GM21825 (cell line): ENCODE measurements around the gene SHCBP1L.

Source experiments
- ATAC-seq: cut with Tn5 transposase; IDR thresholded peaks from one replicate; pipeline ENCODE4 v1.9.1; 2021; ENCODE audit warnings: mild to moderate bottlenecking, moderate library complexity; ENCODE audit not compliant: unreplicated experiment

SHCBP1L gene

DNA sequence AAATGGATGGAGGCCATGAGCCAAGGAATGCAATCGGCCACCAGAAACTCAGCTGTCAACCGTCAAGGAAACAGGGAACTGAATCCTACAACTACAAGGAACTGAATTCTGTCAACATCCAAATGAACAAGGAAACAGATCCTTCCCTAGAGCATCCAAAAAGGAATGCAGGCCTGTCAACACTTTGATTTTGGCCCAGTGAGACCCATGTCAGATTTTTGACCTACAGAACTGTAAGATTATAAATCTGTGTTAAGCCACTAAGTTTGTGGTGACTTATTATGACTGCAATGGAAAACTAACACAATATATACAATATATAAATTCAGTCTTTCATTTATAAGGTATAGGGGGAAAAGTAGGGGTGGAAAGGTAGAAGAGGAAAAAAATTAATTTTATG, 55.3 kb downstream of the SHCBP1L start:
- ATAC-seq, result no peak

DNA sequence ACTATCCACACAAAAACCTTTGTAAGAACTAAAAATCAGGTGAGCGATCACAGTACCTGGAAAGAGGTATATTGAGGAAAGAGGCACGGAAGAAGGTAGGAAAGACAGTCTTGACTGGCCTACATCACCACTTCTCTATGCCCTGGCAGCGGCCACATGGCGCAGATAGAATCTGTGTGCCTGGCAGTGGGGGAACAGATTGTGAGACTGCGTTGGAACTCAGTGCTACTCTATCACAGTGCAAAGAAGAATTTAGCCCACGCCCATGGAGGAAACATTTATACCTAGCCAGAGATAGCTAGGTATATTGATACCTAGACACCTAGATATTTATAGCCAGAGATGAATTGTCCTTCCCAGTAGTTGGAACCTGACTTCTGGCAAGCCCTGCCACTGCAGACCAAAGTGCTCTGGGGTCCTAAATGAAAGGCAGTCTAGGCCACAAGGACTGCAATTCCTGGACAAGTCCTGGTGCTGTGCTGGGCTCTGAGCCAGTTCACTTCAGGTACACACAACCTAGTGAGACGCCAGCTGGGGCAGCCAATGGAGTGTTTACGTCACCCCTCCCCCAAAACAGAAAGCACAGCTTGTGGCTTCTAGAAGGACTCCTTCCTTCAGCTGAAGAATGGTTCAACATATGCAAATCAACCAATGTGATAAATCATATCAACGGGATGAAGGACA, 61.9 kb downstream of the SHCBP1L start:
- ATAC-seq, result no peak

DNA sequence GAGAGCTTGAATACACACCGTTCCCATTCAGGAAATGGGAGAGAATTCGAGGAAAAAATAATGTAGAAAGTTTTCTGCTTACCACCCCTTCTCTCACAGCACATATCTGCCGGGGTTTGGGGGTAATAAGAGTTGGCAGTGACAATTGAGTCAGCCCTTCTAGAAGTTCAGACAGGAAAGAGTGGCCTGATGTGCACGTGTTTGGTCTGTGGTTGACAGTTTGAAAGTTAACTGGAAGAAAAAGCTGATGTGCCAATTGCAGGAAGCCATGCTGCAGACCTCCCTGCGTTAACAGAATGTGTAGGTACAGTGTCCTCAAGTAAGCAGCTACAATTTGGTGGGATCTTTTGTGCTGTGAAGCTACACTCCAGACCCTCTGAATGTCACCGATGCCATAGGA, 63.0 kb downstream of the SHCBP1L start:
- ATAC-seq, result no peak

DNA sequence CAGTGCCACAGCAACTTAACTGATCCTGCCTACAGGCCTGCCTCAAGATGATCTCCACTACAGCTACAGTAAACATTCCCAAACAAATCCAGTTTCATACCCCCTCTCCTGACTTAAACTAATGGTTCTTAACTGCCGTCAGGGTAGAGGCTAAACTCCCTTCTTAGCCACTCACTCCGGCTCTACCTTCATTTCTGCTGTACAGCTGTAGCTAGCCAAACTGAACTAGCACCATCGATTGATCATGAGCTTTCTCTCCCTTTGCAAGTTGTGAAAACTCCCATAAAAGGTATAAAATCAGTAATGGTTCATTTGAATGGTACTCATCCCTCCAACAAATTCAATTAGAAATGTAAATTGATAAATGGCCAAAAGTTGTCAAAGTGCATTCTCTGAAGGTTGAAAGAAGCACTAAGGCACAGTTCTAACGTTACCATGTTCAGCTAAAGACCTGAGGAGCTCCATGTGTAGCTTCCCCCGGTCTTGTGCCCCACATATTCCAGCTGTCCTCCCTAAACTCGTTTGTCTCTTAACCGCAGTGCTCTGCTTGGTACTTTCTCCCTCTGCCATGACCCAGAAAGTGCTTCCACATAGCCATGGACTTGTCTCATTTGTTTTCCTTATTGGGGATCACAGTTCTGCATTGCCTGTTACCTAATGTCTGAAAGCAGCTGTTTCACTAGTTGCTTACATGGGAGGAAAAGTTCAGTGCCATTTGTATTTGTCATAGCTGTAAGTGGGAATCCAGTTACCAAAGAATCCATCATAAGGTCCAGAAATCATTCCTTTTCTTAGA, 64.0 kb downstream of the SHCBP1L start:
- ATAC-seq, result no peak

DNA sequence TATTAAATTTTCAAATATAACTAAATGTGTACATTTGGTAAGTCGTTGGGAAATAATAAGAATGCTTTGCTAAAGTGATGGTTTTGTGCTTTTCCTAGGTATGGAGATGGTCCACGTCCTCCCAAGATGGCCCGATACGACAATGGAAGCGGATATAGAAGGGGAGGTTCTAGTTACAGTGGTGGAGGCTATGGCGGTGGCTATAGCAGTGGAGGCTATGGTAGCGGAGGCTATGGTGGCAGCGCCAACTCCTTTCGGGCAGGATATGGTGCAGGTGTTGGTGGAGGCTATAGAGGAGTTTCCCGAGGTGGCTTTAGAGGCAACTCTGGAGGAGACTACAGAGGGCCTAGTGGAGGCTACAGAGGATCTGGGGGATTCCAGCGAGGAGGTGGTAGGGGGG, 66.0 kb downstream of the SHCBP1L start:
- no peak for ATAC-seq

DNA sequence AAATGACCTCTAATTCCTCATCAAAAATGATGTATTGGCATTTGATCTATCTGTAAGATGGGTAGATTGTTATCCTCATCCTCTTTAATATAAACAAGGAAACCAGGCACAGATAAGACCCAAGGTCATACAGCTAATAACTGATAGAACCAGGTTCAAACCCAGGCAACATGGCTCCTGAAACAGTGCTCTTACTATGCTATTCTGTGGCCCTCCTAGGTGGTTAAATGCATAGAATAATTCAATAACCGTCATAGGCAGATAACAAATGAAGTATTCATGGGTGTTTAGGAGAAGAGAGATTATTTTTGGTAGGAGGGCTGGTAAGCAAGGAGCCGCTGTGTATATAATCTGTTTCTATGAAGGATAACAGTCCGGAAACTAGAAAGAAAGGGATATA, 67.4 kb downstream of the SHCBP1L start:
- no peak for ATAC-seq

DNA sequence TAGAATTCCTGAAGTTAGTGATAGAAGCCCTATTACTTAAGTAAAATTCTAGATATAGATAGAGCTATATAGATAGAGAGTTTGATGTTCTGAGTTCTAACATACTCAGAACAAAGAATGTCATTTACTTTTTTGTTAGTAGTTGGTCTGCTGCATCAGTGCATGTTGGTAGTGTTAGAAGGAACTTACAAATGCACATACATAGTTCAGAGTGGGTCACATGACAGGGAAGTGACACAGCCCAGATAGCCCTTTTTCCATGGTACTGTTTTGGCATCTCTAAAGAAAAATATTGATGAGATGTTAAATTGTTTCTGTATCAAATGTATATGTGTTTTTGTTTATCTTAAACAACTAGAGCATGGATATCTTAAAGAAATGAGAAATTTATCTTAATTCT, 68.1 kb downstream of the SHCBP1L start:
- no peak for ATAC-seq

DNA sequence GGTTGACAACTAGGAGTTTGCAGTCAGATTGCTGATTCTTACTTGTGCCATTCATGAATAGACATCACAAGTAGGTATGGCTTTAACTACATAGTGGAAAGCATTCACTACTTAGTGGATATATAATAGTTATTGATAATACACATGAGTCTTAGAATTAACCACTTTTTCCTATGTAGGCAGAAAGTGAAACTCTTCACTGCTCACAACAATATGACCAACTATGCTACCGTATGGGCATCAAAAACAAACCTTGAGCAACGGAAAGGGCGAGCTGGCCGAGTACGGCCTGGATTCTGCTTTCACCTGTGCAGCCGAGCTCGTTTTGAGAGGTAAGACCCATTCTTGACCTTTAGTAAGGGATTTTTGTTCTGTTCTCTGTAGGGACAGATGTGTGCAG, 75.1 kb downstream of the SHCBP1L start:
- no peak for ATAC-seq

DNA sequence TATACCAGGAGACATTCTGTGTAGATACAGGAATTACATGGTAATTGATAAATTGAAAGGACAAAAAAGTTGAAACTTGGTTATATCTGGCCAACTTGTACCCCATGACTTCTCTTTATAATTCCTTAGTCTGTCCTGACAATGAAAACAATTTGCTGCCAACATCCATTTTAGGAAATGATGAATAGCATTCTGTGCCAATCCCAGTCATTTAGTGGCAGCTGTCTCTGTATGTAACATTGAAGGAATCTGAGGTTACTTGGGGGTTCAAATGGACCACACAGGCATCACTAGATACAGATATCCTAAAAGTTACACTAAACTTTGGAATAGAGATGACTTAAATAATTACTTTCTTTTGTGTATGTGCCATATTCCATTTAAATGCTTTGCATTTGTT, 75.6 kb downstream of the SHCBP1L start:
- ATAC-seq, result no peak

DNA sequence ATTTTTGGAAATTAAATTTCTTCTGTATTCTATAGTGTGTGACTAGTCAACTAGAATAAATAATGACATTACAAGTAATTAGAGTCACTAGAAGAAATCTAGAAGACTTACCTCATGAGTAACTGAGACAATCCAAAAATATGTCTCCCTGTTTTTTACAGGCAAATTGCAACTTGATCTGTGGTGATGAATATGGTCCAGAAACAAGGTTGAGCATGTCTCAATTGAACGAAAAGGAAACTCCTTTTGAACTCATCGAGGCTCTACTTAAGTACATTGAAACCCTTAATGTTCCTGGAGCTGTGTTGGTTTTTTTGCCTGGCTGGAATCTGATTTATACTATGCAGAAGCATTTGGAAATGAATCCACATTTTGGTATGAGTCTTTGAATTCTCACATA, 77.1 kb downstream of the SHCBP1L start:
- ATAC-seq, result no peak

DNA sequence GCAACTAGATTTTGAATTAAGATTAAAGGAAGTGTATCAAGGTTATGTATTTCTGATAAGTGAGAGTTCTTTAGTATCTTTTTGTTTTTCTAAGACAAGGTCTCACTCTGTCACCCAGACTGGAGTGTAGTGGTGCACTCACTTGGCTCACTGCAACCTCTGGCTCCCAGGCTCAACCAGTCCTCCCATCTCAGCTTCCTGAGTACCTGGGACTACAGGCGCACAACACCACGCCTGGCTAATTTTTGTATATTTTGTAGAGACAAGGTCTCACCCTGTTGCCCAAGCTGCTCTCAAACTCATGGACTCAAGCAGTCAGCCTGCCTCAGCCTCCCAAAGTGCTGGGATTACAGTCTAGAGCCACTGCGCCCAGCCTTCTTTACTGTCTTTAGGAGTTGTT, 80.1 kb downstream of the SHCBP1L start:
- ATAC-seq, result no peak

DNA sequence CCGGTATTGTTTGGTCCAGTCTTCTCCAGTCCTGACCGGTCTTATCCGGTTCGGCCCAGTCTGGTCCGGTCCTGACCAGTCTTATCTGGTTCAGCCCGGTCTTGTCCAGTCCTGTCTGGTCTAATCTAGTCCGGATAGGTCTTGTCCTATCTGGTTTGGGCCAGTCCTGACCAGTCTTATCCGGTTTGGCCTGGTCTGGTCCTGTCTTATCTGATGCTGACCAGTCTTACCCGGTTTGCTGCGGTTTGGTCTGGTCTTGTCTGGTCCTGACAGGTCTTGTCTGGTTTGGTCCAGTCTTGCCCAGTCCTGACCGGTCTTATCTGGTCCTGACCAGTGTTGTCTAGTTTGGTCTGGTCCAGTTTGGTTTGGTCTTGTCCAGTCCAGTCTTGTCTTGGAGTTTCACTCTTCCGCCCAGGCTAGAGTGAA, 83.7 kb downstream of the SHCBP1L start:
- no peak for ATAC-seq

DNA sequence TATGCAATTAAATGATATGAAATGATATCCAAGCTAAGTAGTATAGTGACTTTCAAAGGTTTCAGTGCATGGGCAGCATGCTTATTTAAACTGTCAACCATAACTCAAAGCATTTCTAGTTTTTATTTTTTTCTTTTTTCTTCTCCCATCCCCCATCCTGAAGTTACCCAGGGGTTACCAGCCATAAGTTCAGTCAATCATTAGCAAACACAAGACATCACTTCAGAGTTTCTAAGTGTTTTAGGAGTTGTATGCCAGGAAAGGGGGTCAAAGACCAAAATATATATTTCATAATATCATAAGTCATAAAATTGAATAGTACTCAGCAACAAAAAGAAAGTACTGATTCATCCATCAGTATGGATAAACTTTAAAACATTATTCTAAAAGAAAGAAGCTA, 85.1 kb downstream of the SHCBP1L start:
- no peak for ATAC-seq

DNA sequence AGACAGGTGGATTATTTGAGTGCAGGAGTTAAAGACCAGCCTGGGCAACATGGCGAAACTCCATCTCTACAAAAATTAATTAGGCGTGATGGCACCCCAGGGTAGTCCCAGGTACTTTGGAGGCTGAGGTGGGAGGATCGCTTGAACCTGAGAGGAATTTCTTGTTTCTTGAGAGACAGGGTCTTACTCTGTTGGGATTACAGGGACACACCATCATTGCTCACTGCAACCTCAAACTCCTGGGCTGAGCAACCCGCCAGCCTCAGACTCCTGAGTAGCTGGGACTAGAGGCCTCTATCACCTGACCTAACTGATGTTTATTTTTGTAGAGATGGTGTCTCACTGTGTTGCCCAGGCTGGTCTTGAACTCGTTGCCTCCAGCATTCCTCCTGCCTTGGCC, 89.0 kb downstream of the SHCBP1L start:
- no peak for ATAC-seq

DNA sequence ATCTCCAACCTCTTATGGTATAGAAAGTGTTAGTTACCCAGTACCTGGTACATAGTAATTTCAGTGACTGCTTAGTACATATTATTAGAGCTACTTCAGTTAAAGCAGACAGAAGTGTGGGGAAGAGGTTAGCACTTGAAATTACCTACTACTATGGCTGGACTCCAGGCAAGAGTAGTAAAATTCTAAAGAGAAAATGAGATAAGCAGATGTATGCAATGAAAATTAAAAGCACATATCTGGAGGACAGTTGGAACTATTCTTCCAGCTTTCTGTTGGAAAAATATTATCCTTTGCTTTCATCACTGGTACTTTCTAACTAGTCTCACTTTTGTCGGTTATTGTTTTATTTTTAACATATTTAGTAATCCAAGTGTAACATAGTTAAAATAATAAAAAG, 90.1 kb downstream of the SHCBP1L start:
- no peak for ATAC-seq

DNA sequence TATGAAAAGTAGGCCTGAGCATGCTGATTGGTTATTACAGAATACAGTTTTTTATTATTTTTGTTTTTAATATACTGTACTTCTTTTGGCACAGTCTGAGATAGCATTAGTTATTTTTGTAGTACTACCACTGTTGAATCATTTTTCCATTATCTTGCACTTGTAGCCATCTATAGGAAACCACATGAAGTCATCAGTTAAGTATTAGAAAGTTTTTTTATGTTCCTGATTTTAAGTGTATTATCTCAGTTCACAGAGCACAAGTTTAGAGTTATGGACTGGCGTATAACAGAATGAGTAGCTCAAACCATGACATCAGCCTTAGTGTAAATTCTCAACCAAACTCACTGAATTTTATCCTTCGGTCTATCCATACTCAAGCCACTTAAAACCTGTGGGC, 91.0 kb downstream of the SHCBP1L start:
- ATAC-seq, result no peak

DNA sequence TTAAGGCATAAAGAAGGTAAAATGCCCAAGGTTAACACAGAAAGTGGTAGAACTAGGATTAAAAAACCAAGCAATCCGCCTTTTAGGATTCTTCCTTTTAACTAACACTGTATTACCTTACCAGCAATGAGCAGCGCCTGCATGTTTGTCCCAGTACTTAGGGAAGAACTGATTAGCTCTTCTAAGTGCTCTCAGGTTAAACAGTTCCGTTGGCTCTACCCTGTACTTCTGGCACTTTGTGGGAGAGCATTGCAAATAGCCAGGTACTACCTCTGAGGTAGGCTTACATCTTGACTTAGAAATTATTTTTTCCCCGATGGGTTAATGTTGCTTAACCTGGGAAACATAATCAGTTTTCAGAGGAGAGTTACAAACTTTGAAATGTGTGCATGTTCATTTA, 92.3 kb downstream of the SHCBP1L start:
- ATAC-seq, result no peak

DNA sequence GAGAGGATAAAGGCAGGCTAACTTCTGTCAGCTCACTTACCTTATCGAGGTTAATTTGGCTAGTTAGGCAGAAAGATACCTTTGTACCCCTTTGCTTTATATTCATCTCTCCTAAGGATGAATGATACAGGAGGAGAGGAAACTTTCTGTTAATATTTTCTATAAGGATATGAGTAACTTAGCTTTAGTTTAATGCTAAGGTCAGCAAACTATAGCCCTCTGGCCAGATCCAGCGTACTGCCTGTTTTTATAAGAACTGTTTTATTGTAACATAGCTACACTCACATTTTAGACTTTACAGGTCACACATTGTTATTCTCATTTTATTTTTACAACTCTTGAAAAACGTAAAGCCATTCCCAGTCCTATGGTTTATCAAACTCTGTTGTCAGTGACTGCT, 95.8 kb downstream of the SHCBP1L start:
- no peak for ATAC-seq

DNA sequence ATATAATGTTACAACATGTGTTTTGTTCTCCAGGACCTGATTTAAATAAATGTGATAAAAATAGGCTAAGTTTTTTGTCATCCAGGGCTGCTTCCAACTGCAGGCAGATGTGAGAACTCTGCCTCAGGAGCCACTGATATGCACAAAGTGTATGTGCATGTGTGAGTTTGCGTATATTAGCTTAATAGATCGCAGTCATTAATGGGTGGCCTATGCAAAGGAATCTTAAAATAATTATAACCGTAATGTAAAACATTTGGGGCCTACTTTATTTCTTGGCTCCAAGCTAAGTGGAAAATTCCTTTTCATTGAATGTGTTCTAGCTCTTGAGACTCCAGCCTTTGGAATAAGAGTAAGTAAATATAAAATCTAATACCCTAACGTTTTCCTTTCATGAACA, 97.1 kb downstream of the SHCBP1L start:
- ATAC-seq, result no peak

DNA sequence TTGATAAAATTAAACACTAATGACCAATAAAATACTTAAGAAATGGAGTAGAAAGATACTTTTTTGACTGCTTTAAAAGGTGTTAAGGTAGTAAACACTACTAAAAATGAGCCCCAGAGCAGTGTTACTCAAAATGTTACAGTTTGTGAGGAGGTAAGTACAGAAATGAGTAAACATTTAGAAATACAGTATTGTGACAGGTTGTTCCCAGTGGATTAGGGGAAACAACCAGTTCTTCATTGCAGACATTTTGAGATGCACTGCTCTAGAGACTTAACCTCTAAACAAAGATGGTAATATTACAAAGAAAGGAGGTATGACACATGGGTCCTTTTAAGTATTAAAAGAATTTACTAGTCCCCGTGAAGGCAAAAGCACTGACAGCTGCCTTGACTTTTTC, 101.1 kb downstream of the SHCBP1L start:
- no peak for ATAC-seq

DNA sequence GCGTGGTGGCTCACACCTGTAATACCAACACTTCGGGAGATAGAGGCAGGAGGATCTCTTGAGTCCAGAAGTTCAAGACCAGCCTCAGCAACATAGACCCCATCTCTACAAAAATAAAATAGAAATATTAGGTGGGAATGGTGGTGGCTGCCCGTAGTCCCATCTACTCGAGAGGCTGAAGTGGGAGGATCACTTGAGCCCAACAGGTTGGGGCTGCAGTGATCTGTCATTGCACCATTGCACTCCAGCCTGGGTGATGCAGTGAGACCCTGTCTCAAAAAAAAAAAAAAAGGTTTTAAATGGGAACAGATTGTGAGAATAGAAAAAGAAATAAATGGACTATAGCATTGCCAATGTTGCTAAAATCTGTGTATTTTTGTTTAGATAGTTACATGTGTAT, 102.6 kb downstream of the SHCBP1L start:
- no peak for ATAC-seq
